Stimulated activated CD8-positive, alpha-beta memory T cell treated with anti-CD3 and anti-CD28 coated beads, Interleukin-4, amount 100 ng/mL, for 1 hour (primary cell): ENCODE data around the gene MFSD11.
"Not testable (repeated sequence)": the region's sequence is repeated elsewhere in the genome, so short reads cannot be mapped to it uniquely, and the experiment has no call there.

Source experiments
- DNase-seq, 2 donors: peaks; one replicate each; pipeline ENCODE4 v3.0.0-alpha.2; 2020; ENCODE audit warnings: low read depth in 2 of 2, low spot score in 1 of 2

MFSD11 gene

GRCh38 chr17:76745785-76746184 lies 7.9 kb downstream of the MFSD11 start:
- not testable (repeated sequence) for DNase-seq

GRCh38 chr17:76747716-76748363 lies 9.9 kb downstream of the MFSD11 start:
- DNase-seq: no peak

- no peak for DNase-seq
Observed at GRCh38 chr17:76748657-76749056, 10.7 kb downstream of the MFSD11 start.

GRCh38 chr17:76751416-76751993 lies 13.6 kb downstream of the MFSD11 start:
- DNase-seq: no peak

GRCh38 chr17:76752006-76752405 lies 14.1 kb downstream of the MFSD11 start:
- DNase-seq: no peak

- no peak for DNase-seq
Observed at GRCh38 chr17:76753061-76753961, 15.4 kb downstream of the MFSD11 start.

GRCh38 chr17:76755285-76755684 lies 17.4 kb downstream of the MFSD11 start:
- DNase-seq: no peak

GRCh38 chr17:76757256-76757655 lies 19.3 kb downstream of the MFSD11 start:
- DNase-seq: no peak

- no peak for DNase-seq
Observed at GRCh38 chr17:76758570-76758969, 20.7 kb downstream of the MFSD11 start.

GRCh38 chr17:76772842-76773525 lies 35.1 kb downstream of the MFSD11 start:
- peak; percentile 18 to 44 for DNase-seq

GRCh38 chr17:76775021-76775600 lies 37.2 kb downstream of the MFSD11 start:
- no peak for DNase-seq

- no peak for DNase-seq
Observed at GRCh38 chr17:76781056-76781982, 43.4 kb downstream of the MFSD11 start.

GRCh38 chr17:76783146-76783545 lies 45.2 kb downstream of the MFSD11 start:
- no peak for DNase-seq

GRCh38 chr17:76784926-76785325 lies 47.0 kb downstream of the MFSD11 start:
- no peak for DNase-seq

GRCh38 chr17:76787866-76788265 lies 49.9 kb downstream of the MFSD11 start:
- not testable (repeated sequence) for DNase-seq

GRCh38 chr17:76789235-76789788 lies 51.4 kb downstream of the MFSD11 start:
- no peak for DNase-seq

GRCh38 chr17:76791053-76791980 lies 53.4 kb downstream of the MFSD11 start:
- DNase-seq: peak in 1 of 2 donors; percentile 8

- no peak for DNase-seq
Observed at GRCh38 chr17:76792348-76792747, 54.4 kb downstream of the MFSD11 start.

- DNase-seq: no peak
Observed at GRCh38 chr17:76793775-76794174, 55.9 kb downstream of the MFSD11 start.
